ENCODE data around the gene PPIE. TPM values are rescaled to one million over a fixed set of nuclear protein-coding genes. Genes with fewer than 3 reads are reported as not detected.

The PPIE gene
- total and polyA plus RNA-seq, 2 of the 4 experiments (the other 2 are of a cell fraction) = 40.9 to 68.1 TPM

GRCh38 chr1:39727932-39728317 lies 10.8 kb upstream of the PPIE start:
- Histone ChIP-seq H2AK9ac (replicated peaks; ENCODE audit: low read depth, low read length, poor library complexity) (no peak overlapping the region), H3K14ac (replicated peaks; ENCODE audit: low read depth, low read length) (no peak overlapping the region), H3K18ac (ENCODE audit: low read depth, low read length) (no peak overlapping the region), H3K4me2 (ENCODE audit: low read depth, low read length) (no peak overlapping the region), H4K5ac (ENCODE audit: low read depth, low read length) (no peak overlapping the region), H3K9me3 (ENCODE audit: control insufficient read depth, insufficient read depth, low read length) (no peaks in the 10 kb centered on the region), H3K4ac (ENCODE audit: low read depth, low read length) (no peak overlapping the region), H4K91ac (ENCODE audit: insufficient read depth, low read depth, low read length) (no peak overlapping the region), H4K8ac (ENCODE audit: low read depth in 2 of 2, low read length in 2 of 2) (no peak overlapping the region), H2BK120ac (ENCODE audit: low read depth, low read length) (no peak overlapping the region), H2AFZ (replicated peaks; ENCODE audit: low read length, poor library complexity) (no peak overlapping the region), H3K27me3 (ENCODE audit: control insufficient read depth, insufficient read depth, low read length) (peaks cover 54% of the 10 kb centered on the region), H3K9me1 (ENCODE audit: insufficient read depth, low read length) (no peaks in the 10 kb centered on the region), H3K56ac (ENCODE audit: extremely low read depth, insufficient read depth, low read length) (no peak overlapping the region), H3K4me3 (ENCODE audit: insufficient read depth, low read depth, low read length) (no peak overlapping the region), H3K4me1 (ENCODE audit: control insufficient read depth, insufficient read depth, low read length) (no peaks in the 10 kb centered on the region), H2BK20ac (ENCODE audit: low read depth, low read length) (no peak overlapping the region), H3K79me1 (ENCODE audit: low read depth in 1 of 2, low read length in 2 of 2) (no peaks in the 10 kb centered on the region), H4K20me1 (ENCODE audit: insufficient read depth, low read length) (no peaks in the 10 kb centered on the region), H2BK5ac (ENCODE audit: low read depth, low read length, poor library complexity, severe bottlenecking) (no peak overlapping the region), H3K36me3 (ENCODE audit: control insufficient read depth, insufficient read depth, low read length) (no peaks in the 10 kb centered on the region), H3K27ac (ENCODE audit: insufficient read depth, low read length) (no peak overlapping the region), H3K23ac (ENCODE audit: low read depth, low read length) (no peak overlapping the region), H3K9ac (ENCODE audit: low read depth, low read length) (no peak overlapping the region), H2AK5ac (ENCODE audit: low read depth, low read length) (no peak overlapping the region), H2BK15ac (ENCODE audit: low read depth, low read length) (no peak overlapping the region)
- CTCF ChIA-PET = no interaction called here
- POLR2A ChIA-PET (ENCODE audit: unreplicated experiment) = no interaction called here
- in situ Hi-C loops (cut with MboI; ENCODE audit: low sequenced_read_pairs) (no loop called here), dilution Hi-C loops (cut with HindIII; ENCODE audit: low sequenced_read_pairs, unreplicated experiment) (no loop called here), intact Hi-C loops (cut with micrococcal nuclease) (no loop called here)
- DNase-seq (no peak), ATAC-seq (ENCODE audit: low read depth) (no peak)
- 56% methylated on average over 9 of the region's 14 CpGs; no CpG with 5 or more reads in 1 of the 2 experiments for WGBS, 2 experiments (ENCODE audit: extremely low coverage in 2 of 2, insufficient read length in 1 of 2)
- TF ChIP-seq CTCF (conservative IDR thresholded peaks at IDR 0.05; ENCODE audit: low read depth, low read length) (no peak), CHD1 (IDR thresholded peaks at IDR 0.05; ENCODE audit: low read depth, low read length) (no peak), USF2 (IDR thresholded peaks at IDR 0.05; ENCODE audit: low read depth, low read length) (no peak), SMC3 (IDR thresholded peaks at IDR 0.05; ENCODE audit: low read depth, low read length) (no peak), NFE2L2 (IDR thresholded peaks at IDR 0.05; ENCODE audit: low read depth, low read length) (no peak), BHLHE40 (IDR thresholded peaks at IDR 0.05; ENCODE audit: low read depth, low read length) (no peak), RCOR1 (IDR thresholded peaks at IDR 0.05; ENCODE audit: insufficient replicate concordance, low read length) (no peak), RAD21 (IDR thresholded peaks at IDR 0.05; ENCODE audit: low read length) (no peak), CEBPB (IDR thresholded peaks at IDR 0.05; ENCODE audit: low read depth, low read length) (no peak), ELK1 (IDR thresholded peaks at IDR 0.05; ENCODE audit: borderline replicate concordance, low read depth, low read length) (no peak), FOS (IDR thresholded peaks at IDR 0.05; ENCODE audit: low read depth, low read length) (no peak)
- BruUV-seq (replicated peaks) = no TSS peak

All from IMR-90 (cell line).